OCI-LY3 (cell line): ENCODE data around the gene FFAR2.
A peak's percentile ranks its signal among the peaks of the same experiment; 100 is the strongest.

Experiments used
- H2AFZ ChIP-seq: fragments of 200-600, 300-600 bp; shearing (Covaris generic); 2 replicates; pipeline ENCODE4 v1.6.0; 2014; ENCODE audit warnings: antibody characterized with exemption, low read depth, low read length
- H3K27ac ChIP-seq: fragments of 200-600, 300-600 bp; sonication (generic); 2 replicates; pipeline ENCODE4 v1.5.1; 2014; ENCODE audit warnings: mild to moderate bottlenecking, low read length, moderate library complexity, mixed read lengths
- H3K27me3 ChIP-seq: fragments of 200-600, 300-600 bp; sonication (generic); 2 replicates; pipeline ENCODE4 v1.6.1; 2014; ENCODE audit warnings: low read depth, low read length, mixed read lengths
- H3K36me3 ChIP-seq: fragments of 200-600, 300-600 bp; sonication (generic); replicated peaks from 2 replicates; pipeline ENCODE3; 2014; ENCODE audit warnings: low read depth, low read length, mixed read lengths
- H3K4me1 ChIP-seq: fragments of 300-600, 200-600 bp; sonication (generic); 2 replicates; pipeline ENCODE4 v1.6.1; 2014; ENCODE audit warnings: low read length, mixed read lengths
- H3K4me2 ChIP-seq: fragments of 200-600, 300-600 bp; sonication (generic); 2 replicates; pipeline ENCODE4 v1.6.1; 2014; ENCODE audit warnings: low read length, mixed read lengths
- H3K4me3 ChIP-seq: fragments of 300-600, 200-600 bp; sonication (generic); 2 replicates; pipeline ENCODE4 v1.5.1; 2014; ENCODE audit warnings: antibody characterized with exemption, mild to moderate bottlenecking, low read length, moderate library complexity
- H3K79me2 ChIP-seq: fragments of 300-600, 200-600 bp; shearing (Covaris generic); 2 replicates; pipeline ENCODE4 v1.6.1; 2014; ENCODE audit warnings: mild to moderate bottlenecking, low read length, mixed read lengths
- H3K9ac ChIP-seq: fragments of 300-600, 200-600 bp; shearing (Covaris generic); 2 replicates; pipeline ENCODE4 v1.6.0; 2014; ENCODE audit warnings: mild to moderate bottlenecking, low read length, moderate library complexity
- H3K9me3 ChIP-seq: fragments of 200-600, 300-600 bp; shearing (Covaris generic); 2 replicates; pipeline ENCODE4 v1.6.1; 2014; ENCODE audit warnings: low read length, mixed read lengths; ENCODE audit not compliant: insufficient read depth
- H4K20me1 ChIP-seq: fragments of 200-600, 300-600 bp; sonication (generic); 2 replicates; pipeline ENCODE4 v1.6.1; 2016; ENCODE audit warnings: low read length, mixed read lengths; ENCODE audit not compliant: insufficient read depth
- CTCF ChIP-seq: fragments of 200-600, 300-600 bp; sonication (generic); IDR thresholded peaks from 2 replicates; pipeline ENCODE4 v1.5.1; 2014; ENCODE audit warnings: antibody characterized with exemption, low read length, low read depth
- EZH2phosphoT487 ChIP-seq: fragments of 200-600 bp; shearing (Covaris generic); IDR thresholded peaks from 2 replicates; pipeline ENCODE4 v1.6.1; 2018; ENCODE audit warnings: antibody characterized with exemption, mixed run types, low read depth

Gene FFAR2

GRCh38 chr19:35458192-35458591 is 10.1 kb downstream of the FFAR2 start:
- peaks cover 48% of the 10 kb centered on the region for H3K27me3 ChIP-seq
- H3K4me3 ChIP-seq, result peak overlapping the region; percentile 37
- H3K4me1 ChIP-seq, result peaks cover 68% of the 10 kb centered on the region
- H3K9ac ChIP-seq, result no peak overlapping the region
- H3K27ac ChIP-seq, result no peak overlapping the region; the same call in 1 of the 2 replicates
- TF ChIP-seq EZH2phosphoT487 (no peak), CTCF (no peak)
- no peaks in the 10 kb centered on the region for H3K79me2 ChIP-seq
- peak overlapping the region; percentile 72 for H3K4me2 ChIP-seq
- no peaks in the 10 kb centered on the region for H4K20me1 ChIP-seq
- no peaks in the 10 kb centered on the region for H3K36me3 ChIP-seq
- H3K9me3 ChIP-seq, result no peaks in the 10 kb centered on the region
- no peak overlapping the region for H2AFZ ChIP-seq

DNA sequence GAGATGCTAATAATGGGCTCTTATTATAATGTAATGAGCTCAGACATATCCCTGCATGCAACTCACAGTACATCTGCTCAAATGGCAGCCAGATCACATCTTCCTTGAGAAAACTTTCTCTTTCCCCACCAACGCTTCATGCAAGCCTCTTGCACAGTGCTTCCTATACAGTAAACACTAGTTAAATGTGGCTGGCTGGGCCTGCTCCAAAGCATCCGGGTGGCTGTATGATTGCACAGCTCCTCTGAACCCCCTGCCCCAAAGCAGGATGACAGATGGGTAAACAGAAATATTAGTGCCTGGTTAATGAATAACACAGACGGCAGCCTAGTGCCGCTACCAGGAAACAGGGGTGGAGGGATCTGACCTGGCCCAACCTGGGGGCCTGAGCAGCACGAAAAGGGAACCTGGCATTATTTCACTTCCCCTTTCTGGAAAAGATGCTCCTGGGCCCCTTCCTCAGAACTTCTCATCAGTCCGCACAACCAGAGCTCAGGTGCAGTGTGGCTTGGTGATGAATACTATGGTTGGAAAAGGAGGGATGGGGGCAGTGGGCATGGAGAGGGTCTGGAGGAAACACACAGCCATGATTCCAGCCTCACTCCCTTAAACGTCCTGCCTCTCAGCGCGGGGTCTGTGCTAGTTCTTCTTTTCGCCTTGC is 10.8 kb downstream of the FFAR2 start:
- peak overlapping the region; percentile 3; the same call in 1 of the 2 replicates for H3K9ac ChIP-seq
- TF ChIP-seq CTCF (no peak), EZH2phosphoT487 (no peak)
- H4K20me1 ChIP-seq, result no peaks in the 10 kb centered on the region
- H3K4me3 ChIP-seq, result peak overlapping the region; percentile 44
- peak overlapping the region; percentile 24 for H3K27ac ChIP-seq
- H2AFZ ChIP-seq, result no peak overlapping the region
- H3K4me1 ChIP-seq, result peaks cover 71% of the 10 kb centered on the region
- peak overlapping the region; percentile 72 for H3K4me2 ChIP-seq
- no peaks in the 10 kb centered on the region for H3K9me3 ChIP-seq
- peaks cover 48% of the 10 kb centered on the region for H3K27me3 ChIP-seq
- H3K36me3 ChIP-seq, result no peaks in the 10 kb centered on the region
- H3K79me2 ChIP-seq, result no peaks in the 10 kb centered on the region

- Histone ChIP-seq H3K9ac (peak overlapping the region; percentile 3; the same call in 1 of the 2 replicates), H3K36me3 (no peaks in the 10 kb centered on the region), H3K9me3 (no peaks in the 10 kb centered on the region), H3K4me2 (peak overlapping the region; percentile 72), H3K4me1 (peaks cover 71% of the 10 kb centered on the region), H3K4me3 (peak overlapping the region; percentile 44), H2AFZ (no peak overlapping the region), H4K20me1 (no peaks in the 10 kb centered on the region), H3K79me2 (no peaks in the 10 kb centered on the region), H3K27me3 (peaks cover 48% of the 10 kb centered on the region), H3K27ac (peak overlapping the region; percentile 24)
- TF ChIP-seq CTCF (no peak), EZH2phosphoT487 (no peak)
Measured at GRCh38 chr19:35459414-35460082, 11.5 kb downstream of the FFAR2 start.

DNA sequence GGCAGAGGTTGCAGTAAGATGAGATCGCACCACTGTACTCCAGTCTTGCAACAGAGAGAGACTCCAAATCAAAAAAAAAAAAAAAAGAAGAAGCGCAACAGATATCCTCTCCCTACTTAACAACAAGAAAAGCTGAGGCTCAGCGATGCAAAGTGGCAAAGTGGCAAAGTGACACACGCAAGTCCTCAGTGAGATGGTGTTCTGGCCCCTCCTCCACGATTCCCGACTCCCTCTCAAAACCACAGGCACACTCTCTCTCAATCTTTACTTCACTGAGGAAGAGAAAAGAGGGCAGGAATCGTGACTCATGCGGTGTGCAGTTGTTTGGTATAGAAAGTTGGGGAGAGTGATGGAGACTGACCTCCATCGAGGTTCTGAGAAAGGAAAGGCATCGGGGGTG is 12.6 kb downstream of the FFAR2 start:
- no peak overlapping the region for H3K27ac ChIP-seq
- H4K20me1 ChIP-seq, result no peaks in the 10 kb centered on the region
- no peaks in the 10 kb centered on the region for H3K36me3 ChIP-seq
- no peak overlapping the region for H2AFZ ChIP-seq
- H3K9me3 ChIP-seq, result no peaks in the 10 kb centered on the region
- H3K4me1 ChIP-seq, result peaks cover 70% of the 10 kb centered on the region
- H3K79me2 ChIP-seq, result no peaks in the 10 kb centered on the region
- peak overlapping the region; percentile 49 for H3K4me2 ChIP-seq
- no peak overlapping the region for H3K9ac ChIP-seq
- peaks cover 53% of the 10 kb centered on the region for H3K27me3 ChIP-seq
- TF ChIP-seq EZH2phosphoT487, result no peak
- H3K4me3 ChIP-seq, result peak overlapping the region; percentile 15; the same call in 1 of the 2 replicates
